ENCODE data around the gene ZNF407.

DNA sequence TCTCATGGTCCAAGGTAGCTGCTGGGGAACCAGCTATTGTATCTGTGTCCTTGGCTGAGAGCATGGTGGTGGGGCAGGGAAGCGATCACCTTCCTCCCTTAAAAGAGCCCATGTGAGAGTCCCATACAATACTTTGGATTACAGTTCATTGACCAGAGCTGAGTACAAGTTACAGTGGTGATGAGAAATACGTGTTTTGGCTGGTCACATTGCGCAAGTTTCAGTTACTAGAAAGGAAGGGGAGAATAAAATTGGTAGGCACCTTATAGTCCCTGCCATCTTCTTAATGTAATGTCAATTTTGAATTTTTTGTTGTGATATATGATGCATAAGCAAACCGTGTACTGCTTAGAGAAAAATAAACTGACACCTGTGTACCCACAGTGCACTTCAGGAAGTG is 67.7 kb downstream of the ZNF407 start:
- TF ChIP-seq, protein P1, sequence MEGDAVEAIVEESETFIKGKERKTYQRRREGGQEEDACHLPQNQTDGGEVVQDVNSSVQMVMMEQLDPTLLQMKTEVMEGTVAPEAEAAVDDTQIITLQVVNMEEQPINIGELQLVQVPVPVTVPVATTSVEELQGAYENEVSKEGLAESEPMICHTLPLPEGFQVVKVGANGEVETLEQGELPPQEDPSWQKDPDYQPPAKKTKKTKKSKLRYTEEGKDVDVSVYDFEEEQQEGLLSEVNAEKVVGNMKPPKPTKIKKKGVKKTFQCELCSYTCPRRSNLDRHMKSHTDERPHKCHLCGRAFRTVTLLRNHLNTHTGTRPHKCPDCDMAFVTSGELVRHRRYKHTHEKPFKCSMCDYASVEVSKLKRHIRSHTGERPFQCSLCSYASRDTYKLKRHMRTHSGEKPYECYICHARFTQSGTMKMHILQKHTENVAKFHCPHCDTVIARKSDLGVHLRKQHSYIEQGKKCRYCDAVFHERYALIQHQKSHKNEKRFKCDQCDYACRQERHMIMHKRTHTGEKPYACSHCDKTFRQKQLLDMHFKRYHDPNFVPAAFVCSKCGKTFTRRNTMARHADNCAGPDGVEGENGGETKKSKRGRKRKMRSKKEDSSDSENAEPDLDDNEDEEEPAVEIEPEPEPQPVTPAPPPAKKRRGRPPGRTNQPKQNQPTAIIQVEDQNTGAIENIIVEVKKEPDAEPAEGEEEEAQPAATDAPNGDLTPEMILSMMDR (conservative IDR thresholded peaks at IDR 0.05; ENCODE audit: low read depth, low read length): no peak
- no peak for TF ChIP-seq EZH2 (IDR thresholded peaks at IDR 0.05; ENCODE audit: borderline replicate concordance, low read depth, low read length, poor library complexity, severe bottlenecking)

Data from A673 (cell line).